ENCODE data around the gene CDC42BPG.

GRCh38 chr11:64799256-64799622 lies 45.2 kb downstream of the CDC42BPG start:
- TF ChIP-seq POLR2AphosphoS5 (IDR thresholded peaks at IDR 0.05), result no peak
- no peak for TF ChIP-seq POLR2A (IDR thresholded peaks at IDR 0.05)
